ENCODE data around the gene OR1F1. TPM values are rescaled to one million over a fixed set of nuclear protein-coding genes. Genes with fewer than 3 reads are reported as not detected.

The OR1F1 gene
- total and polyA plus RNA-seq, 2 of the 8 experiments (the other 6 are each of a cell fraction or from before 2014, with no cell fraction given), result 0.52 to 1.2 TPM

GRCh38 chr16:3171855-3172593 lies 16.0 kb upstream of the OR1F1 start:
- ChIA-PET CTCF (ENCODE audit: partially characterized antibody) (interaction anchor here (0.8 to 5.6 kb wide), 15 partner anchors 9 to 295 kb away, joined by 3 to 35 read pairs (median 4); no protein-coding TSS in a partner anchor), POLR2A (ENCODE audit: partially characterized antibody) (interaction anchor here (0.8 to 5.1 kb wide), 15 partner anchors 10 to 125 kb away, joined by 3 to 28 read pairs (median 6); partner anchors contain the start of genes OR1F1 and ZSCAN10)
- Histone ChIP-seq H2BK20ac (ENCODE audit: low read length) (no peak overlapping the region), H2BK5ac (ENCODE audit: low read depth, low read length) (peak overlapping the region; percentile 52; the same call in 1 of the 2 replicates), H3K56ac (replicated peaks; ENCODE audit: insufficient read length, low read depth, low read length) (no peak overlapping the region), H4K5ac (ENCODE audit: insufficient read length, low read depth, low read length) (no peak overlapping the region), H2BK12ac (ENCODE audit: low read depth, low read length) (0 out of 2 replicates have a peak overlapping the region, but pooled peaks have one; percentile 43), H3K4ac (replicated peaks; ENCODE audit: insufficient read length, low read depth, low read length) (no peak overlapping the region), H3K79me2 (ENCODE audit: control insufficient read depth in 1 of 2, insufficient read depth in 2 of 2, low read length in 2 of 2) (no peaks in the 10 kb centered on the region), H4K91ac (replicated peaks; ENCODE audit: insufficient read length, low read length) (no peak overlapping the region), H4K20me1 (replicated peaks in 1 of 2; ENCODE audit: control insufficient read depth in 1 of 2, insufficient read depth in 2 of 2, low read length in 2 of 2) (no peaks in the 10 kb centered on the region), H3K23me2 (ENCODE audit: low read depth, low read length) (peaks cover 26% of the 10 kb centered on the region; the same call in 1 of the 2 replicates), H3K36me3 (ENCODE audit: control insufficient read depth in 2 of 4, insufficient read depth in 4 of 4, low read length in 3 of 4) (no peaks in the 10 kb centered on the region), H2AK5ac (ENCODE audit: low read depth, low read length) (no peak overlapping the region), H3K9ac (replicated peaks in 1 of 4; ENCODE audit: extremely low read depth in 1 of 4, low read depth in 3 of 4, low read length in 3 of 4) (peak overlapping the region in 2 of 4 experiments; percentile 6 to 25; a peak in 1 of 7 replicates), H3K4me3 (ENCODE audit: extremely low read depth in 1 of 4, insufficient read depth in 2 of 4, low read depth in 3 of 4, low read length in 4 of 4) (peak overlapping the region; percentile 44 to 65 (median 56)), H3K27me3 (replicated peaks in 1 of 4; ENCODE audit: control insufficient read depth in 3 of 4, extremely low read depth in 1 of 4, insufficient read depth in 3 of 4, low read length in 3 of 4) (peaks cover 0 to 25% (median 16%) of the 10 kb centered on the region in 4 experiments; a peak in 5 of 7 replicates), H3K27ac (ENCODE audit: low read depth, low read length) (no peak overlapping the region), H3K23ac (ENCODE audit: insufficient read length) (no peak overlapping the region), H3K9me3 (ENCODE audit: insufficient read depth in 2 of 2, low read depth in 1 of 2, low read length in 1 of 2) (no peaks in the 10 kb centered on the region), H4K8ac (ENCODE audit: extremely low read depth, insufficient read depth, low read length) (peak overlapping the region; percentile 90), H3K4me2 (ENCODE audit: insufficient read depth in 1 of 2, low read depth in 2 of 2, low read length in 2 of 2) (peak overlapping the region; percentile 85 to 98), H2AFZ (ENCODE audit: low read length) (no peak overlapping the region), H3K18ac (ENCODE audit: extremely low read depth, low read length) (peak overlapping the region; percentile 87), H3K14ac (ENCODE audit: insufficient read length) (no peak overlapping the region), H2BK15ac (ENCODE audit: low read length) (peak overlapping the region; percentile 72; the same call in 1 of the 2 replicates), H3K79me1 (ENCODE audit: low read depth, low read length) (no peaks in the 10 kb centered on the region), H2BK120ac (replicated peaks; ENCODE audit: low read depth, low read length) (no peak overlapping the region), H3K4me1 (replicated peaks in 1 of 4; ENCODE audit: control insufficient read depth in 3 of 4, insufficient read depth in 4 of 4, low read length in 3 of 4) (peaks cover 0 to 10% (median 6%) of the 10 kb centered on the region in 4 experiments; a peak in 5 of 7 replicates)
- 4% methylated on average over 36 of the region's 41 CpGs; no CpG with 5 or more reads in 1 of the 2 experiments for WGBS, 2 experiments (ENCODE audit: extremely low coverage in 1 of 2, insufficient coverage in 1 of 2, insufficient read length in 1 of 2, insufficient replicate concordance in 2 of 2, low coverage in 1 of 2, low lambda C conversion rate in 2 of 2, missing lambda C conversion rate in 1 of 2)
- FAIRE-seq (no peak), DNase-seq (ENCODE audit: low read depth in 1 of 2, low spot score in 2 of 2) (peak in 1 of 2 experiments; percentile 96)
- no peak for TF ChIP-seq CBX5 (IDR thresholded peaks at IDR 0.05; ENCODE audit: low read depth, low read length)
- TF ChIP-seq GABPA (IDR thresholded peaks at IDR 0.05; ENCODE audit: borderline replicate concordance, insufficient read depth, low read length), result 0 out of 2 replicates have a peak, but pooled peaks have one; percentile 10
- TF ChIP-seq PHF8 (conservative IDR thresholded peaks at IDR 0.05; ENCODE audit: low read depth, low read length), result no peak
- peak; percentile 51 for TF ChIP-seq MAX (IDR thresholded peaks at IDR 0.05)
- peak in 1 of 2 experiments; percentile 67; a peak in 2 of 4 replicates for TF ChIP-seq SIN3A (conservative IDR thresholded peaks at IDR 0.05 in 1 of 2, IDR thresholded peaks at IDR 0.05 in 1 of 2; ENCODE audit: low read depth in 1 of 2, low read length in 2 of 2)
- TF ChIP-seq MAFK (IDR thresholded peaks at IDR 0.05; ENCODE audit: low read depth, low read length), result peak; percentile 47; the same call in 1 of the 2 replicates
- 0 out of 2 replicates have a peak, but pooled peaks have one; percentile 28 for TF ChIP-seq TAF1 (IDR thresholded peaks at IDR 0.05; ENCODE audit: low read depth, low read length)
- TF ChIP-seq POLR2A (IDR thresholded peaks at IDR 0.05; ENCODE audit: control extremely low read depth in 1 of 2, low read depth in 2 of 2, low read length in 2 of 2), result peak in 1 of 2 experiments; percentile 63; a peak in 2 of 3 replicates
- TF ChIP-seq CEBPB (IDR thresholded peaks at IDR 0.05; ENCODE audit: low read depth, low read length), result no peak
- peak; percentile 73; the same call in 1 of the 2 replicates for TF ChIP-seq KDM1A (IDR thresholded peaks at IDR 0.05; ENCODE audit: borderline replicate concordance, low read length)
- TF ChIP-seq NRF1 (IDR thresholded peaks at IDR 0.05; ENCODE audit: low read depth, low read length), result no peak
